ENCODE data around the gene TNFRSF8.
"Not testable (repeated sequence)": the region's sequence is repeated elsewhere in the genome, so short reads cannot be mapped to it uniquely, and the experiment has no call there.

The TNFRSF8 gene

DNA sequence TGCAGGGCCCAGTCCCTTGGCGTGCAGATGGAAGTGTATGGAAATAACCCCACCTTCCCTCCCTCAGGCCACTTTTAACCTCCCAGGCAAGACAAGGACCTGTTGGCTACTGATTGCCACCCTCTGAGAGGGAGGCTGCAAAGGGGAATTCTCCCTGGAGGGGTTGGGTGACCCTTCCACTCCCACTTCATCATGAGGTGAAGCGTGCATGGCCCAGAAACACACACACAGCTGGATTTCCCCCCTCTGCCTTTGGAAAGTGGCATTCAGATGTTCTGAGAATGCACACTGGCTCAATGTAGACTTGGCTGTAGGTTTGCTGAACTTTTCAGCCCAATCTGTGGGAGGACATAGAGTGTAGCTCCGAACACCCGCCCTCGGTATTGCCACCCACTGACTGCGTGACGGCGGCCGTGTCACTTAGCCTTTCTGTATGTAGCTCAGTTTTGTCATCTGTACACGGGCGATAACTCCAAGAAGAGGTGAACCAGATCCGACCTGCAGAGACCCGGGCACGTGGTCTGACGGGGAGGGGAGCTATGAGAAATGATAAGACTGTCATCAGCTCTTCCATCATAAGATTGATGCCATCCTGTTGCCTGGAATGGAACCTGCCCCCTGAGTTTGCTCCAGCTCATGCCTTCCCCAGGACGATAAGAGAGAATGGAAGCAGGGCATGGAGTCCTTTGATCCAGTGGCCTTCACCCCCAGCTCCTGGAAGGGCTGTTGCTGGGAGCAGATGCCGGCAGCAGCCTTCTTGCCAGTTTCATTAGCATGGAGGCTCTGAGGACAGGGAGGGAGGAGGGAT is 24.5 kb upstream of the TNFRSF8 start:
- DNase-seq (ENCODE audit: low read depth in 2 of 2), result no peak

GRCh38 chr1:12039164-12039525 is 24.0 kb upstream of the TNFRSF8 start:
- no peak for DNase-seq (ENCODE audit: low read depth in 2 of 2)

- not testable (repeated sequence) for DNase-seq (ENCODE audit: low read depth in 2 of 2)
These were observed 23.2 kb upstream of the TNFRSF8 start for GRCh38 chr1:12039824-12040456.

DNA sequence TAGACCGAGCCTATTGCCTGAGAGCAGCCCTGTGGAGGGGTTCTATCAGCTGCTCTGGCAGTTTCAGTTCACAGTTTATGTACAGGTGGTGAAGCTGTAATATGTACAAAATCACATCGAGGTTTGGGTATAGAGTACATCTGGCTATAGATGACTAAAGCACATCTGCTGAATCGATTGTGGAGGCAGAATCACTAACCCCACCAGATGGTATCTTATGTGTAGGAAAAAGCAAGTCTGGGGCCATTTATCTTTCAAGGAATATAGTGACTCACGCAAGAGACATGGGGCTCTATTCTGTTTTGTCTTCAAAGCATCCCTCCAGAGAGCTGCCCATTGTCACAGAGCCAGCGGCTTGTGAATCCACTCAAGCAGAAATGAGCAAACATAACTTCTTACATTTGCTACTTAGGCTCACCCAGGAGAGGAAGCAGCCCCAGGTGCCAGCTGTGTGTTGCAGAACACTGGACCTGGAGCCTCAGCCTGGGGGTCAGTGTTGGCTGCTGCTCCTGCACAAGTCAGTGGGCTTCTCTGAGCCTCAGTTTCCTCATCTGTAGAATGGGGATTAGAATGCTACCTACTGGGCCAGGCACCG is 22.5 kb upstream of the TNFRSF8 start:
- no peak for DNase-seq (ENCODE audit: low read depth in 2 of 2)

GRCh38 chr1:12044187-12044877 is 18.8 kb upstream of the TNFRSF8 start:
- not testable (repeated sequence) for DNase-seq (ENCODE audit: low read depth in 2 of 2)

GRCh38 chr1:12046749-12047119 is 16.4 kb upstream of the TNFRSF8 start:
- no peak for DNase-seq (ENCODE audit: low read depth in 2 of 2)

GRCh38 chr1:12047120-12047876 is 15.8 kb upstream of the TNFRSF8 start:
- DNase-seq (ENCODE audit: low read depth in 2 of 2), result no peak

DNA sequence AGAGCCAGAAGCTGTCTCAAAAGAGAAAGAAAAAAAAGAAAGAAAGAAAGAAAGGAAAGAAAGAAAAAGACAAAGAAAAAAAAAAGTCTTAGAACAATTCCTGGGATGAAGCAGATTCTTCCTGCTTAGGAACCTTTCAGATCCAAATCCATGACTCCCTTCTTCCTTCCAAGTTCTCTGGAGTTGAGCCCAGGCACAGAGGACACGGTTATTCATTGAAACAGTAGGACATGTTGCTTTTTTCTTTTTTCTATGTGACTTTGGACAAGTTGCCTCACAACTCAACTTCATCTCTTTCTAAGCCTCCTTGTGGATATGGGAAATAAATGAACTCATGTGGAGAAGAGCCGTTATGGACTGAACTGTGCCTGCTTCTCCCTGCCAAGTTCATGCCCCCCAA is 14.7 kb upstream of the TNFRSF8 start:
- no peak for DNase-seq (ENCODE audit: low read depth in 2 of 2)

DNA sequence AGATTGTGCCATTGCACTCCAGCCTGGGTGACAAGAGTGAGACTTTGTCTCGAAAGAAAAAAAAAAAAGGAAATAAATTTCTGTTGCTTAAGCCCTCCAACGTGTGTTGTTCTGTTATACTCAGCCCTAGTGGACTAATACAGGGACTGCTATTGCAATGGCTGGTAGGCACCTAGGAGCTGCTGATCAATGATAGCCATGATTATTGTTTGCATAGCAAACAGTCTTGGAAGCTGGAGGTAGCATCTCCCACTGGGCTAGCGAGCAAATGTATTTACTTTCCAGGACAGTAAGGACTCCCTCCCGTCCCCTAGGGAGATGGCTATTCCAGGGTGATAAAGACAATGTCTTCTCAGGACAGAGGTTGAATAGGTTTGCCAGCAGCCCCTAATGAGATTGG is 13.5 kb upstream of the TNFRSF8 start:
- no peak for DNase-seq (ENCODE audit: low read depth in 2 of 2)

DNA sequence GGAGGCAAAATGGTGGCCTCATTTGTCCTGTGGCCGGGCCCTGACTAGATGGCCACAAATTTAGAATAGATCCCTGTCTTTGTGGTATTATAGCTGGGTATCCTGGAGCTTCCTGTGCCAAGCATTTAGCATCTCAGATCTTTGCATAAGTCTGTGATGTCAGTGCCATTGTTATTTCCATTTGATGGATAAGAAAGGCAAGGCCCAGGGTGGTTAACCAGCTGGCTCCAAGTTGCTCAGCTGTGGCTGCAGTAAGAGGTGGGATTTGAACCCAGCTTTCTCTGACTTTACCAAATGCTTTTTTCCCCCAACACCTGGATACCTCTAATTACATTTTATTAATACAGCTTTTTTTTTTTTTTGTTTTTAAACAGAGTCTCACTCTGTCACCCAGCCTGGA is 11.7 kb upstream of the TNFRSF8 start:
- DNase-seq (ENCODE audit: low read depth in 2 of 2), result no peak

DNA sequence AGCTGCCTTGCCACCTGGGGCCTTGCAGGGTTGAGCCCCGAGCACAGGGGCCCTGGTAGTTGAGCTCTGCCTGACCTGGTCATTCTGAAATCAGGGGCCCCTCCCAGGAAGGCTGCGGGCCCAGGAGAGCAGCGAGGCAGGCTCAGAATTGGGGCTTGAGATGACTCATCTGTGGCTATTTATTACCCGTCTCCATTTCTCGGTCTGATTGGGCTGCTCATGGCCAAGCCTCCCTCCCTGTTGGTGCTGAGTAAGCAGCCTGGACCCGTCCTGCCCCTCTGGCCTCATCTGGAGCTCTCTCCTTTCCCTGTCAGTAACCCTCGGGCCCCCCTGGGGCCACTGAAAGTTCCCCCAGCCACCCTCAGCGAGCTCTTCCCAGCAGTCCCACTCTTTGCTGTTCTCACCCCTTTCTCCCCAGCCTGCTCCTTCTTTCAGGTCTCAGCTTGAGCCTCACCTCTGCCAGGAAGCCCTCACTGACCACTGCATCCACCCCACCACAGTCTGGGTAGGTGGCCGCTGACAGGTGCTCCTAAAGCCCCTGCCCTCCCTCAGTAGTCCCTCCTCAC is 11.0 kb upstream of the TNFRSF8 start:
- no peak for DNase-seq (ENCODE audit: low read depth in 2 of 2)

DNA sequence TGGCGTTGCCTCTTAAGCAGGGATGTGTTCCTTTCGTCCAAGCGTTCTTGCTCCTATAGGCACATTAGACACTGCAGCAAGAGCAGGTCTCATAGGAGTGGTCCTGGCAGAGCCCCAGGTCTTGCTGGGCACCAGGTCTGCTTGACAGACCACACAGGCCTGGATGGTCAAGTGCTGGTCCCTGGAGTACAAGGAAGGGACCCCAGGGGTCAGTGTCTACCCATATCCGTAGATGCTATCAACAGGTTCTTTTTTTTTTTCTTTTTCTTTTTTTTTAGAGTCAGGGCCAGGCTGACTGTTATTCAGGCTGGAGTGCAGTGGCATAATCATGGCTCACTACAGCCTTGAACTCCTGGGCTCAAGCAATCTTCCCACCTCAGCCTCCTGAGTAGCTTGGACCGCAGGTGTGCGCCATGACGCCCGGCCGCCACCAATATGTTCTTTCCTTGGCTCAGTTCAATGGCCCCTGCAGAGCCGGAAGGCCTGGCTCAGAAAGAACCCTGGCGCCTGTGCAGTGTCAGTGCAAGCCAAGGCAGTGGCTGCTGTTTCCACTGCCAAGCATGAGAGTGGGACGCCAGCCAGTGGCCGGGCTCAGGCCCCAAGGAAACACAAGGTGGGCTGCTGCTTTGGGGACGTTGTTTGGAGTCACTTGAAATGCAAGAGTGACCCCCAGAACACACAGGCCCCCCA is 10.0 kb upstream of the TNFRSF8 start:
- DNase-seq (ENCODE audit: low read depth in 2 of 2), result no peak

GRCh38 chr1:12053752-12054548 is 9.2 kb upstream of the TNFRSF8 start:
- no peak for DNase-seq (ENCODE audit: low read depth in 2 of 2)

- DNase-seq (ENCODE audit: low read depth in 2 of 2), result no peak
These were observed 7.8 kb upstream of the TNFRSF8 start for GRCh38 chr1:12055259-12055658.

DNA sequence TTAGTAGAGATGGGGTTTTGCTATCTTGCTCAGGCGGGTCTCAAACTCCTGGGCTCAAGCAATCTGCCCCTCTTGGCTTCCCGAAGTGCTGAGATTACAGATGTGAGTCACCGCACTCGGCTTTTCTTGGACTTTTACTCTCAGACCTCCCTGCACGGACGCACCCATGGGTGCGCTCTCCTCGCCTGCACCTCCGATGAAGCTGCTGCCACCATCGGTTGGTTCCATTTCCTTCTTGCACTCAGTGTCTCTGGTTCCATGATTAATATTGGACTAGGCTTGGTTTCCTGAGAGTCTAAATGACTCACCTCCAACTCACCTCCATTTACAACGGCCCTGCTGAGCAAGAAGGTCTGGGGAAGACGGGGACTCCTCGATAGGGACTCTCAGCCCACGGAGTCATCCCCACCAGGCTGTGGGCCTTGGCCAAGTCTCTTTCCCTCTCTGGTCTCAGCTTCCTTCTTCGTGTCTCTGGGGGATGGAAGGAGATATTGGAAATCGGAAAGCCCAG is 6.7 kb upstream of the TNFRSF8 start:
- no peak for DNase-seq (ENCODE audit: low read depth in 2 of 2)

DNA sequence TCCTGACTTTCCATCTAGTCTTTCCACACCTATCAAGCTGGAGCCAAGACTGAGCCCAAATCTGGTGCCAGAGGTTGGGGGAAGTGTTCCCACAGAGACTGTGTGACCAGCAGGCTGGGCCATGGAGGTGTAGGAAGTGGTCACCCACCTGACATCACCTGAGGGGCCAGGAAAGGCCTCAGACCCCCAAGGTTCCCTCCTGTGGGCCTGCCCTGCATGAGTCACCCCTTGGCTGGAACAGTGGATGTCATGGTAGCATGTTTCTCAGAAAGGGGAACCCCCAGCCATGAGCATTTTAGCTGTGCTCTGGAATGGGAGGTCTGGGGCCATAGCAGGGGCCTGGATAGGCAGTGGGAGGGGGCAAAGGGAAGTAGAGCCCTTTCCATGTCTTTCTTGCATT is 5.7 kb upstream of the TNFRSF8 start:
- no peak for DNase-seq (ENCODE audit: low read depth in 2 of 2)

DNA sequence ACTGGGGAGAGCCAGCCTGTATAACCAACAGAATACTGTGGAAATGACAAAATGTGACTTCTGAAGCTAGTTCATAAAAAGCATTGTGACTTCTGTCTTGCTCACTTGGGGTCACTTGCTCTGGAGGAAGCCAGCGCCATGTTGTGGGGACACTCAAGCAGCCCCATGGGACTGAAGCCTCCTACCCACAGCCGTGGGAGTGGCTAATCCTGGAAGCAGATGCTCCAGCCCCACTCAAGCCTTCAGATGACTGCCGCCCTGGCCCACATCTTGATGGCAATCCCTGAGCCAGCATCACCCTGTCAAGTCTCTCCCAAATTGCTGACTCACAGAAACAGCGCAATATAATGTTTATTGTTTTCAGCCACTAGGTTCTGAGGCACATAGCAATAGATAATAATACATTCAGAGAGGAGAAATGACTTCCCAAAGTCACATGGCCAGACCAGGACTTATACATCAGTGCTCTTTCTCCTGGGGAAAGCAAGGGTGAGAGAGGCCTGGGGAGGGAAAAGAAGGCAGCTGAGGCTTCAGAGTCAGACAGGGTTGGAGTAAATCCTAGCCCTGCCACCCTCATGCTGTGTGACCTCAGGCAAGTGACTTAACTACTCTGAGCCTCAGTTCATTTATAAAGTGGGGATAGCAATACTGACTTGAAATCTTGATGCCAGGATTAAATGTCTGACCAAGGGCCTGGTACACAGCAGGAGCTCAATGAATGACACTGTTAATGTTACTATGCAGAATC is 5.0 kb upstream of the TNFRSF8 start:
- DNase-seq (ENCODE audit: low read depth in 2 of 2), result no peak

DNA sequence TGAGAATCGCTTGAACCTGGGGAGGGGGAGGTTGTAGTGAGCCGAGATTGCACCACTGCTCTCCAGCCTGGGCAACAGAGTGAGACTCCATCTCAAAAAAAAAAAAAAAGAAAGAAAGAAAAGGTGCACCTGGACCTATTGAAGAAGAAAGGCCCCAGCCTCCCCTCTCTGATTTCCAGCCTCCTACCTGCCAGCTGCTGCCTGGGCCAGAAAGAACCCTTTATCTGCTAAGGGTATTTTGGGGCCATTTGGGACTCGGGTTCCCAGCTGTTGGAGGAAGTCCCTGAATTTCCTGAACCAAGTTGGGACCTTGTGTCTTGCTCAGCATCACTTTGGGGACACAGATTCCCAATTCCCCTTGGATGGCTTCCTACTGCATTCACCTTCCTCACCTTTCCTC is 3.9 kb upstream of the TNFRSF8 start:
- DNase-seq (ENCODE audit: low read depth in 2 of 2), result no peak

Measured in stimulated activated CD8-positive, alpha-beta memory T cell treated with anti-CD3 and anti-CD28 coated beads, Interleukin-7, amount 100 ng/mL, for 1 hour (primary cell).